Measurements from ENCODE around the gene PARP2.

Gene PARP2

DNA sequence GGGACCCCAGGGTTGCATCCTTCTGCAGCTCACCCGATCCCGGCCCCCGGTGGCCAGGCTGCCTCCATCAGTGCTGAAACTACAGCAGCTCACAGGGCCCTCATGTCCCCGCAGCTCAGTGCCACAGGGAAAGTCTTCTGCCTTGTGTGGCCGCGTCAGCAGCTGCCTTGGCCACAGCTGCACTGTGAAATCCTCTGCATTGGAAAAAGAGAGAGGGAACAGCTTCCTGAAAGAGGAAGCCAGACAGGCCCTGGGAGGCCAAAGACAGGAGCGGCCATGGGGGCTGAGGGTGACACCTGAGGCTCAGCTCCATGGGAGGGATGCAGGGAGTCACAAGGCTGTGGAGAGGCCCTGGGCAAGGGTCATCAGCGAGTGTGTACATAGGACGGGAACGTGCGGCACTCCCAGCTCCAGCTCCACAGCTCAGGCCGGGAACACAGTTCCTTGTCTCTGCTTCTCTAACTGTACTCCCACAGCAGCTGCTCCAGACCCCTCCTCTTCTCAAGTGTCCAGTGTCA lies 32.7 kb downstream of the PARP2 start:
- no peak for TF ChIP-seq CTCF (IDR thresholded peaks at IDR 0.05; ENCODE audit: low read depth, low read length)
- DNase-seq (ENCODE audit: extremely low read depth, low read depth): no peak

GRCh38 chr14:20377171-20377570 lies 33.7 kb downstream of the PARP2 start:
- DNase-seq (ENCODE audit: extremely low read depth, low read depth): no peak
- TF ChIP-seq CTCF (IDR thresholded peaks at IDR 0.05; ENCODE audit: low read depth, low read length): no peak

DNA sequence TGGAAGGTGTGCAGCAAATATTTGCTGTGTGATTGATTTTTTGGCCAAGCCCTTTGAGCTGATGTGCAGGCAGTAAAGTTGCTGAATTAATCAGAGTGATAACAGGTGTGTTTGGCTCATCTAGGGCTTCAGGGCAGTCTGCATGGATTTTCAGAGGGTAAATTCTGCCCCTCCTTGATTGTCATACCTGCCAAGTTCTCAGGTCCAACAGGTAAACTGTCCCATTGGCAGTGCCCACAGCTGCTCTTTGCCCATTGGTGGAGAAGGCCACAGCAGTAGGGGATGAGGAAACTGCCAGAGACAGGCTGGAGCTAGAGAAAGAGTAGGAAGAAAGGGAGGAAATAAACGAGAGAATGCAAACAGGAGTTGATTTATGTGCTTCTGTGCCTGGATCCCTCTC lies 36.3 kb downstream of the PARP2 start:
- no peak for DNase-seq (ENCODE audit: extremely low read depth, low read depth)
- TF ChIP-seq CTCF (IDR thresholded peaks at IDR 0.05; ENCODE audit: low read depth, low read length): no peak

DNA sequence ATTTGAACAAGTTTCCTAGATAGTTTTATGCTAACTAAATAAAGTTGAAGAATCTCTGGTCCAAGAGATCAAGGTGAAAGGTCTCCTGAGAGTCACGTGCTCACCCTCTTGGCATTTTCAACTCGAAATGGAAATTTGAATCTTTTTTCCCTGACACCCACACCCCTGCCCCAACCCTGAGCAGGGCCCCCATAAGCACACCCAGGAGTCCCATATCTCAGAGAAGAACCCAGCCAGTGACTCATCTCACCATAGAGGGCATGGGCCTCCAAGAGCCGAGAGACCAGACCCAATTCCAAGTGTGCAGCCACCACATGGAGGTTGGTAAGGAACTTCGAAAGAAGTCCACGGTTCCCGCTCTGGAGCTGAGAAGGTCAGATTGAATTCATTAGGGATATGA lies 37.2 kb downstream of the PARP2 start:
- DNase-seq (ENCODE audit: extremely low read depth, low read depth): no peak
- TF ChIP-seq CTCF (IDR thresholded peaks at IDR 0.05; ENCODE audit: low read depth, low read length): no peak

GRCh38 chr14:20381341-20381740 lies 37.9 kb downstream of the PARP2 start:
- DNase-seq (ENCODE audit: extremely low read depth, low read depth): no peak

DNA sequence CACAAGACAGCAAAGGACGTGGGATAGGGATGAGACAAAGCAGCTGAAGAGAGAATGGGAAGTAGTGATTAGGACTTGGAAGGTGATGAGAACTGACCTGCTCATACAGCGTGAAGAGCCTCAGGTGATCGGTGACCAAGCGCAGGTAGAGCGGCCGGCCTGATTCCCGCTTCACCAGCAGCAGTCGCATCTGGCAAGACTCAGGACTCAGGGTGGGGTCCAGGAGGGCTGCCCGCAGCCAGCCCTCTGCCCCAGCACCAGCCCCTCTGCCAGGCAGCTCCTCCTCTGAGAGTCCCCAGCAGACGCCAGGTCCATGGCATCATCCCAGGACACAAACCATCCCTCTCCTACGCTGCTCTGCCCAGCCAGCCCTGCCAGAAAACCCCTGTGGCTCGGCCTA lies 39.1 kb downstream of the PARP2 start:
- TF ChIP-seq CTCF (IDR thresholded peaks at IDR 0.05; ENCODE audit: low read depth, low read length): no peak
- no peak for DNase-seq (ENCODE audit: extremely low read depth, low read depth)

More at GRCh38 chr14:20381341-20381740, 37.9 kb downstream of the PARP2 start:
- no peak for TF ChIP-seq CTCF (IDR thresholded peaks at IDR 0.05; ENCODE audit: low read depth, low read length)

GRCh38 chr14:20383032-20383431 lies 39.6 kb downstream of the PARP2 start:
- DNase-seq (ENCODE audit: extremely low read depth, low read depth): no peak
- no peak for TF ChIP-seq CTCF (IDR thresholded peaks at IDR 0.05; ENCODE audit: low read depth, low read length)
